Activated naive CD8-positive, alpha-beta T cell treated with anti-CD3 and anti-CD28 coated beads, Interleukin-2, amount 10 ng/mL, durations not matched to agents 7 days and 5 days (primary cell): ENCODE results near the gene CEP97. TPM values are rescaled to one million over a fixed set of nuclear protein-coding genes. Genes with fewer than 3 reads are reported as not detected.
"Not testable (repeated sequence)": the region's sequence is repeated elsewhere in the genome, so short reads cannot be mapped to it uniquely, and the experiment has no call there.

Source experiments
- ATAC-seq: fragments of 150-1000 bp; cut with Tn5 transposase; one replicate; pipeline ENCODE4 v1.10.0; 2021; ENCODE audit warnings: low read depth, moderate library complexity
- POLR2A ChIA-PET: fragments of 350-600 bp; sonication (Branson Sonifier 250); formaldehyde crosslinking; loops from one replicate; lab custom pipeline; 2021; ENCODE audit warnings: antibody characterized with exemption; lab: Charles Lee
- DNase-seq: peaks from one replicate; pipeline ENCODE4 v3.0.0; 2021
- H3K27ac Mint-ChIP-seq: one replicate; pipeline ENCODE4 v1.8.0; 2022; ENCODE audit warnings: mild to moderate bottlenecking, mixed read lengths
- H3K27me3 Mint-ChIP-seq: one replicate; pipeline ENCODE4 v1.8.0; 2022; ENCODE audit warnings: mild to moderate bottlenecking, moderate library complexity, mixed read lengths
- H3K36me3 Mint-ChIP-seq: one replicate; pipeline ENCODE4 v1.8.0; 2021; ENCODE audit warnings: mild to moderate bottlenecking, mixed read lengths
- H3K4me1 Mint-ChIP-seq: one replicate; pipeline ENCODE4 v1.8.0; 2021; ENCODE audit warnings: mixed read lengths
- H3K4me3 Mint-ChIP-seq: one replicate; pipeline ENCODE4 v1.8.0; 2022; ENCODE audit warnings: mild to moderate bottlenecking, moderate library complexity, mixed read lengths
- H3K9me3 Mint-ChIP-seq: one replicate; pipeline ENCODE4 v1.8.0; 2021; ENCODE audit warnings: mixed read lengths
- total RNA-seq, 2 experiments: library from RNA; stranded (reverse); gene quantifications; one replicate each; pipeline ENCODE4 v1.2.3, GENCODE V29; 2021

The CEP97 gene
- total RNA-seq, 2 experiments from 2014 or later: 21.5 TPM

DNA sequence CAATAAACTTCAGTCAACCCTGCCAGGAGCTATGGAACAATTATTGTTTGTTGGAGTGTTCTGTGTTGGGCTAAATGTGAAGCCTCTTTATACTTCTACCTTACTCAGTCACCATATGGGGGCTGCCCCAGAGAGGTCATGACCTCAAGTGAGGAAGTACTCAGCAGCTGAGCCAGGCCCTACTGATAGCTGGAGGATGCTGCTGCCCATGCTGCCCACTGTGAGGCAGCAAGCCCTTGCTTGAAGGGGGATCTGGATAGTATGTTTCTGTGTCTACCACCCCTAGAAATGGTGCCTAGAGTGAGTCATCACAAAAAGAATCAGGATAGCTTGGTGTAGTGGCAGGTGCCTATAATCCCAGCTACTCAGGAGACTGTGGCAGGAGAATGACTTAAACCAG, 33.4 kb upstream of the CEP97 start:
- Mint-ChIP-seq H3K9me3 (no peaks in the 10 kb centered on the region), H3K4me3 (no peak overlapping the region), H3K27me3 (no peaks in the 10 kb centered on the region), H3K36me3 (peaks cover 1% of the 10 kb centered on the region), H3K4me1 (peaks cover 16% of the 10 kb centered on the region), H3K27ac (no peak overlapping the region)
- ATAC-seq (peak; percentile 10), DNase-seq (no peak)
- POLR2A ChIA-PET: interaction anchor here (0.6 to 1.4 kb wide), 5 partner anchors 30 to 836 kb away, joined by 3 to 6 read pairs (median 4); partner anchors contain the start of gene CEP97

DNA sequence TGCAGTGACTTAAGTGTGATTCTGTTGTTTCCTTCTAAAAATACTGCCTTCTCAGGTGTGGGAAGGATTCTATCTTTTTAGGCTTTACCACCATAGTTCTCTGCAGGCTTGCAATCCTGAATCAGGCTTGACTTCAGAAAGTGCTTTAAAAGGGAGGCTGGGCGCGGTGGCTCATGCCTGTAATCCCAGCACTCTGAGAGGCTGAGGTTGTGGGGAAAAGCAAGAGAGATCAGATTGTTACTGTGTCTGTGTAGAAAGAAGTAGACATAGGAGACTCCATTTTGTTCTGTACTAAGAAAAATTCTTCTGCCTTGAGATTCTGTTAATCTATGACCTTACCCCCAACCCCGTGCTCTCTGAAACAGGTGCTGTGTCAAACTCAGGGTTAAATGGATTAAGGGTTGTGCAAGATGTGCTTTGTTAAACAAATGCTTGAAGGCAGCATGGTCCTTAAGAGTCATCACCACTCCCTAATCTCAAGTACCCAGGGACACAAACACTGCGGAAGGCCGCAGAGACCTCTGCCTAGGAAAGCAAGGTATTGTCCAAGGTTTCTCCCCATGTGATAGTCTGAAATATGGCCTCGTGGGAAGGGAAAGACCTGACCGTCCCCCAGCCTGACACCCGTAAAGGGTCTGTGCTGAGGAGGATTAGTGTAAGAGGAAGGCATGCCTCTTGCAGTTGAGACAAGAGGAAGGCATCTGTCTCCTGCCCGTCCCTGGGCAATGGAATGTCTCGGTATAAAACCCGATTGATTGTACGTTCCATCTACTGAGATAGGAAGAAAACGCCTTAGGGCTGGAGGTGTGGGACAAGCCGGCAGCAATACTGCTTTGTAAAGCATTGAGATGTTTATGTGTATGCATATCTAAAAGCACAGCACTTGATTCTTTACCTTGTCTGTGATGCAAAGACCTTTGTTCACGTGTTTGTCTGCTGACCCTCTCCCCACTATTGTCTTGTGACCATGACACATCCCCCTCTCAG, 32.4 kb upstream of the CEP97 start:
- not testable (repeated sequence) for H3K36me3 Mint-ChIP-seq, ATAC-seq, H3K27me3 Mint-ChIP-seq, H3K27ac Mint-ChIP-seq, DNase-seq, H3K9me3 Mint-ChIP-seq, H3K4me3 Mint-ChIP-seq
- H3K4me1 Mint-ChIP-seq: peaks cover 16% of the 10 kb centered on the region
- POLR2A ChIA-PET: interaction anchor here (1.4 kb wide), 1 partner anchor 77 kb away, joined by 6 read pairs; no protein-coding TSS in a partner anchor

DNA sequence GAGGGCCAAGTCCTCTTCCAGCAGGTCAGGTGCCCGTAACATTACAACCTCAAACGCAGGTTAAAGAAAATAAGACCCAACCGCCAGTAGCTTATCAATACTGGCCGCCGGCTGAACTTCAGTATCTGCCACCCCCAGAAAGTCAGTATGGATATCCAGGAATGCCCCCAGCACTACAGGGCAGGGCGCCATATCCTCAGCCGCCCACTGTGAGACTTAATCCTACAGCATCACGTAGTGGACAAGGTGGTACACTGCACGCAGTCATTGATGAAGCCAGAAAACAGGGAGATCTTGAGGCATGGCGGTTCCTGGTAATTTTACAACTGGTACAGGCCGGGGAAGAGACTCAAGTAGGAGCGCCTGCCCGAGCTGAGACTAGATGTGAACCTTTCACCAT, 30.9 kb upstream of the CEP97 start:
- H3K36me3 Mint-ChIP-seq, H3K4me3 Mint-ChIP-seq, DNase-seq, POLR2A ChIA-PET, H3K9me3 Mint-ChIP-seq, H3K27ac Mint-ChIP-seq, H3K27me3 Mint-ChIP-seq: not testable (repeated sequence)
- peak; percentile 80 for ATAC-seq
- H3K4me1 Mint-ChIP-seq: peaks cover 10% of the 10 kb centered on the region

DNA sequence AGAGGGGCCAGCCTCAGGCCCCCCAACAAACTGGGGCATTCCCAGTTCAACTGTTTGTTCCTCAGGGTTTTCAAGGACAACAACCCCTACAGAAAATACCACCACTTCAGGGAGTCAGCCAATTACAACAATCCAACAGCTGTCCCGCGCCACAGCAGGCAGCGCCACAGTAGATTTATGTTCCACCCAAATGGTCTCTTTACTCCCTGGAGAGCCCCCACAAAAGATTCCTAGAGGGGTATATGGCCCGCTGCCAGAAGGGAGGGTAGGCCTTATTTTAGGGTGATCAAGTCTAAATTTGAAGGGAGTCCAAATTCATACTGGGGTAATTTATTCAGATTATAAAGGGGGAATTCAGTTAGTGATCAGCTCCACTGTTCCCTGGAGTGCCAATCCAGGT, 29.6 kb upstream of the CEP97 start:
- H3K4me1 Mint-ChIP-seq, H3K27ac Mint-ChIP-seq, ATAC-seq, POLR2A ChIA-PET, H3K4me3 Mint-ChIP-seq, H3K36me3 Mint-ChIP-seq, H3K9me3 Mint-ChIP-seq, DNase-seq, H3K27me3 Mint-ChIP-seq: not testable (repeated sequence)

DNA sequence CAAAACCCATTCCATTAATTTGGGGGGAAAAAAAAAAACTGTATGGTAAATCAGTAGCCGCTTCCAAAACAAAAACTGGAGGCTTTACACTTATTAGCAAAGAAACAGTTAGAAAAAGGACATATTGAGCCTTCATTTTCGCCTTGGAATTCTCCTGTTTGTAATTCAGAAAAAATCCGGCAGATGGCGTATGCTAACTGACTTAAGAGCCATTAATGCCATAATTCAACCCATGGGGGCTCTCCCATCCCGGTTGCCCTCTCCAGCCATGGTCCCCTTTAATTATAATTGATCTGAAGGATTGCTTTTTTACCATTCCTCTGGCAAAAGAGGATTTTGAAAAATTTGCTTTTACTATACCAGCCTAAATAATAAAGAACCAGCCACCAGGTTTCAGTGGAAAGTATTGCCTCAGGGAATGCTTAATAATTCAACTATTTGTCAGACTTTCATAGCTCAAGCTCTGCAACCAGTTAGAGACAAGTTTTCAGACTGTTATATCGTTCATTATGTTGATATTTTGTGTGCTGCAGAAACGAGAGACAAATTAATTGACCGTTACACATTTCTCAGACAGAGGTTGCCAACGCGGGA, 28.5 kb upstream of the CEP97 start:
- Mint-ChIP-seq H3K4me3 (no peak overlapping the region), H3K36me3 (no peaks in the 10 kb centered on the region), H3K4me1 (peaks cover 5% of the 10 kb centered on the region), H3K27me3 (no peaks in the 10 kb centered on the region), H3K9me3 (no peaks in the 10 kb centered on the region), H3K27ac (no peak overlapping the region)
- no peak for DNase-seq
- POLR2A ChIA-PET: no interaction called here
- ATAC-seq: no peak

DNA sequence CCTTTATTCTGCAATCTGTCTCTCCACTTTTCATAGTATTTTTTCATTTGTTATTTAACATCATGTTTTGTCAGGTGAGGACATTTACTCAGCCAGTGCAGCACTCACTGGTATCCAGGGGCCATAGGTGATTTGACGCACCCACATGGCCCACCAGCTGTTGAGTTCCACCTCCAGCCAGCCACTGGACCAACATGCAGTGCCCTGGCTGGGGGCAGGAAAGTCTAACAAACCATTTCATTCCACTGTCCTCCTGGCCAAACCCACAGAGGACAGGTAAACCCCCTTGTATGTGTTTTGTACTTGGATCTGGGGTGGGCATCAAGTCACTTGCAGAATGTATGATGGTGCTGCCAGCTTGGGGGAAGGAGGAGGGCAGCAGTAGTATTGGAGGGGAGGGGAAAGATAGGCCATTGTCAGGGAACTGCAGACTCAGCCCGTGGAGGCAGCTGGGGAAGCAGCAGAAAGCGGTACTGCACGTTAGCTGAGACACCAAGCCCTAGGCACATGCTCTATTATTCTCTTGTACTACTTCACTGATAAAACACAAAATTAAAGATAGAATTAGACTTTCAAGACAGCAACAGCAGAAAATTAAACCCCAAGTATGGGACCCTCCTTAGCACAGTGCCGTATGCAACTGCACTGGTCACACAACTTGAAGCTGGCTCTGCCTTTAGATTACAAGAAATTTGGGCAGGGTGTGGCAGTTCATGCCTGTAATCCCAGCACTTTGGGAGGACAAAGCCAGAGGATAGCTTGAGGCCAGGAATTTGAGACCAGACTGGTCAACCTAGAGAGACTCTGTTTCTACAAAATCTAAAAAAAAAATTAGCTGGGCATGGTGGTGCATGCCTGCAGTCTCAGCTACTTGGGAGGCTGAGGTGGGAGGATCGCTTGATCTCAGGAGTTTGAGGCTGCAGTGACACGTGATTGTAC, 22.4 kb upstream of the CEP97 start:
- Mint-ChIP-seq H3K4me3 (no peak overlapping the region), H3K27ac (no peak overlapping the region)
- no peak for ATAC-seq

DNA sequence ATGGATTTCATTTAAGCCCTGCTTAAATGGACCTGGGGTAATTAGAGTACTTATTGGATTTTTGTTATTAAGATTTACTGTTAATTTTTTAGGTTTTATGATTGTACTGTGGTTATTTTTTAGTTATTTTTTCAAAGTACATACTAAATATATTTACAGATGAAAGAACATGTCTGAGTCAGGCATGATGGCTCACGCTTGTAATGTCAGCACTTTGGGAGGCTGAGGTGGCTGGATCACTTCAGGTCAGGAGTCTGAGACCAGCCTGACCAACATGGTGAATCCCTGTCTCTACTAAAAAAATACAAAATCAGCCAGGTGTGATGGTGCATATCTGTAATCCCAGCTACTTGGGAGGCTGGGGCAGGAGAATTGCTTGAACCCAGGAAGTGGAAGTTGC, 21.7 kb upstream of the CEP97 start:
- Mint-ChIP-seq H3K9me3 (no peaks in the 10 kb centered on the region), H3K36me3 (no peaks in the 10 kb centered on the region), H3K4me1 (no peaks in the 10 kb centered on the region), H3K27ac (no peak overlapping the region), H3K4me3 (no peak overlapping the region), H3K27me3 (no peaks in the 10 kb centered on the region)
- DNase-seq (no peak), ATAC-seq (no peak)
- POLR2A ChIA-PET: no interaction called here

More for the DNA sequence above, 22.4 kb upstream of the CEP97 start:
- no peak for DNase-seq
- H3K4me1 Mint-ChIP-seq: no peaks in the 10 kb centered on the region
- POLR2A ChIA-PET: interaction anchor here (0.5 kb wide), 1 partner anchor 93 kb away, joined by 3 read pairs; no protein-coding TSS in a partner anchor
- H3K9me3 Mint-ChIP-seq: no peaks in the 10 kb centered on the region
- H3K36me3 Mint-ChIP-seq: no peaks in the 10 kb centered on the region
- no peaks in the 10 kb centered on the region for H3K27me3 Mint-ChIP-seq

DNA sequence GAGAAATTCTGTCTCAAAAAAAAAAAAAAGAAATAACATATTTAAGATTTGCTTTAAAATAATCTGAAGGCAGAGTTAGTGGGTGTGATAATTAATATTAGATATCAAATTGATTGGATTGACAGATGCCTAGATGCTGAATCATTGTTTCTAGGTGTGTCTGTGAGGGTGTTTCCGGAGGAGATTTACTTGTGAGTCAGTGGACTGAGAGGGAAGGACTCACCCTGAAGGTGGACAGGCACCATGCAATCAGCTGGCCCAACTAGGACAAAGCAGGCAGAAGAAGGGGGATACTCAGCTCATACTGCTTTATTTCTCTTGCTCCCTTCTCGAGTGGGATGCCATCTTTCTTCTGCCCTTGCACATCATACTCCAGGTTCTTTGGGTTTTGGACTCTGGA, 21.2 kb upstream of the CEP97 start:
- Mint-ChIP-seq H3K27ac (no peak overlapping the region), H3K4me3 (no peak overlapping the region), H3K9me3 (no peaks in the 10 kb centered on the region), H3K4me1 (no peaks in the 10 kb centered on the region), H3K36me3 (no peaks in the 10 kb centered on the region), H3K27me3 (peaks cover 3% of the 10 kb centered on the region)
- POLR2A ChIA-PET: no interaction called here
- ATAC-seq (no peak), DNase-seq (no peak)

DNA sequence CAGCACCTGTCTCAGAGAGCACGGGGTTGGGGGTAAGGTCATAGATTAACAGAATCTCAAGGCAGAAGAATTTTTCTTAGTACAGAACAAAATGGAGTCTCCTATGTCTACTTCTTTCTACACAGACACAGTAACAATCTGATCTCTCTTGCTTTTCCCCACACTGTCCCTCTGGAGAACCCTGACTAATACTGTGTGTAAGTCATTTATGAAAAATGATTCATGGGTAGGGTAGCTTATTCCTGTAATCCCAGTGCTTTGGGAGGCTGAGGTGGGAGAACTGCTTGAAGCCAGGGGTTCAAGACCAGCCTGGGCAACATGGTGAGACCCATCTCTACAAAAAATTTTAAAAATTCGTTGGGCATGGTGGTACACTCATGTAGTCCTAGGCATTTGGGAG, 19.8 kb upstream of the CEP97 start:
- H3K9me3 Mint-ChIP-seq, H3K4me1 Mint-ChIP-seq, H3K27me3 Mint-ChIP-seq, H3K27ac Mint-ChIP-seq, H3K4me3 Mint-ChIP-seq, H3K36me3 Mint-ChIP-seq, DNase-seq, POLR2A ChIA-PET, ATAC-seq: not testable (repeated sequence)

DNA sequence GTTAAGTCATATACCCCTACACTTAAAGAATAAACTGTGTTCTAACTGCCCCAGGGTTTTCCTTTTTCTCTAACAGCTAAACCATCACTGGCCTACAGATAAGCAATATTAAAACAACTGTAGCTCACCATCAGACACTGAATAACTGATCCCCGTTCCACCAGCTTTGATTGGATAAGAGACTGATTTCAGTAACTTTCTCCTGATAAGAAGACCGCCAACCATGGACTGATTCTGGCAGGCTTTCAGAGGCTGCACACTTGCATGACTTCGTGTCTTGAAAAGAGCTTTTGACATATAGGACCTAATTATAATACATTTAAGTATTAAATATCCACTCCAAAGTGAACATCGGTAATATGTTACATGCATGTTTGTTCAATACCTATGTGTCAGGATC, 15.3 kb upstream of the CEP97 start:
- Mint-ChIP-seq H3K4me1 (no peaks in the 10 kb centered on the region), H3K27me3 (peaks cover 3% of the 10 kb centered on the region), H3K9me3 (no peaks in the 10 kb centered on the region), H3K27ac (no peak overlapping the region), H3K4me3 (no peak overlapping the region), H3K36me3 (no peaks in the 10 kb centered on the region)
- no peak for DNase-seq
- POLR2A ChIA-PET: interaction anchor here (0.5 to 0.6 kb wide), 2 partner anchors 13 to 23 kb away, joined by 3 to 4 read pairs; partner anchors contain the start of gene RPL24
- no peak for ATAC-seq

DNA sequence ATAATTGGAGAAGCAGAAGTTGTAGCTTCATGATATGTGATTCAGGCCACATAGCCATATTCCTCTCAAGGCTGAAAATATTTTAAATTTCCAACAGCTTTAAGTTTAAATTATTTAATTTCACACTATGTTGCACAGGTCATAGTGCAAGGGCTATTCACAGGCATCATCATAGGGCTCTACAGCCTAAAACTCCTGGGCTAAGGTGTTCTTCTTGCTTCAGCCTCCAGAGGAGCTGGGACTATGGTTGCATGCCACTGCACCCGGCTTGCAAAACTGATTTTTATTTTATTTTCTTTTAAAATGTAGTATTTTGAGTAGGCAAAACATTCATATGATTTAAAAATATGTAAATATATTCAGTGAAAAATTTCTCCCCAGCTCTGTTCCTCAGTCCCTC, 6.0 kb upstream of the CEP97 start:
- Mint-ChIP-seq H3K4me3 (no peak overlapping the region), H3K27me3 (no peaks in the 10 kb centered on the region), H3K9me3 (no peaks in the 10 kb centered on the region), H3K36me3 (peaks cover 3% of the 10 kb centered on the region), H3K27ac (no peak overlapping the region), H3K4me1 (peaks cover 18% of the 10 kb centered on the region)
- POLR2A ChIA-PET: no interaction called here
- no peak for ATAC-seq
- DNase-seq: no peak

DNA sequence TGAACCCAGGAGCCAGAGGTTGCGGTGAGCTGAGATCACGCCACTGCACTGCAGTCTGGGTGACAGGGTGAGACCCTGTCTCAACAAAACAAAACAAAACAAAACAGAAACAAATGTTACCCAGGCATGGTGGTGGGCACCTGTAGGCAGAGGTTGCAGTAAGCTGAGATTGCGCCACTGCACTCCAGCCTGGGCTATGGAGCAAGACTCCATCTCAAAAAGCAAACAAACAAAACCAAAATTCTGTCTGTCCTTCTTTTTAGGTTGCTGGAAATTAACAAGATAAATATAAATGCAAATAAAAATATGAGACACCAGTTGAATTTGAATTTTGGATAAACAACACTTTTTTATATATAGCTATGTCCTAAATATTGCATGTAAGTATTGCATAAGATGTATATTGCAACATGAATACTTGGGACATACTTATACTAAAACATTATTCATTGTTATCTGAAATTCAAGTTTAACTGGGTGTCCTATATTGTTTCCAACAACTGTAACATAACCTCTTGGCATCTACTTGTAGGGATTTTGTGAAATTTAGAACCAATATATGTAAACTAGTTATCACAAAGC, 4.7 kb upstream of the CEP97 start:
- H3K4me1 Mint-ChIP-seq: peaks cover 23% of the 10 kb centered on the region
- H3K4me3 Mint-ChIP-seq: no peak overlapping the region
- DNase-seq: no peak
- no peak overlapping the region for H3K27ac Mint-ChIP-seq
- no peaks in the 10 kb centered on the region for H3K27me3 Mint-ChIP-seq
- ATAC-seq: no peak
- no peaks in the 10 kb centered on the region for H3K9me3 Mint-ChIP-seq
- POLR2A ChIA-PET: interaction anchor here (0.9 kb wide), 1 partner anchor 33 kb away, joined by 3 read pairs; the partner anchor contains the start of gene RPL24
- peaks cover 3% of the 10 kb centered on the region for H3K36me3 Mint-ChIP-seq
